AG10803 (cell line): ENCODE data around the gene CEPT1.
A peak's percentile ranks its signal among the peaks of the same experiment; 100 is the strongest.

Source experiments
- DNase-seq: peaks from one replicate; pipeline ENCODE4 v3.0.0; 2010; ENCODE audit warnings: low read depth
- H3K4me3 ChIP-seq: 2 replicates; pipeline ENCODE4 v1.5.1; 2011; ENCODE audit warnings: mild to moderate bottlenecking, low read length, control low read depth
- TF ChIP-seq, protein P1 (sequence below): conservative IDR thresholded peaks from 2 replicates; pipeline ENCODE4 v1.5.1; 2011; ENCODE audit warnings: mild to moderate bottlenecking, low read length, control low read depth, inconsistent platforms

CEPT1 gene

DNA sequence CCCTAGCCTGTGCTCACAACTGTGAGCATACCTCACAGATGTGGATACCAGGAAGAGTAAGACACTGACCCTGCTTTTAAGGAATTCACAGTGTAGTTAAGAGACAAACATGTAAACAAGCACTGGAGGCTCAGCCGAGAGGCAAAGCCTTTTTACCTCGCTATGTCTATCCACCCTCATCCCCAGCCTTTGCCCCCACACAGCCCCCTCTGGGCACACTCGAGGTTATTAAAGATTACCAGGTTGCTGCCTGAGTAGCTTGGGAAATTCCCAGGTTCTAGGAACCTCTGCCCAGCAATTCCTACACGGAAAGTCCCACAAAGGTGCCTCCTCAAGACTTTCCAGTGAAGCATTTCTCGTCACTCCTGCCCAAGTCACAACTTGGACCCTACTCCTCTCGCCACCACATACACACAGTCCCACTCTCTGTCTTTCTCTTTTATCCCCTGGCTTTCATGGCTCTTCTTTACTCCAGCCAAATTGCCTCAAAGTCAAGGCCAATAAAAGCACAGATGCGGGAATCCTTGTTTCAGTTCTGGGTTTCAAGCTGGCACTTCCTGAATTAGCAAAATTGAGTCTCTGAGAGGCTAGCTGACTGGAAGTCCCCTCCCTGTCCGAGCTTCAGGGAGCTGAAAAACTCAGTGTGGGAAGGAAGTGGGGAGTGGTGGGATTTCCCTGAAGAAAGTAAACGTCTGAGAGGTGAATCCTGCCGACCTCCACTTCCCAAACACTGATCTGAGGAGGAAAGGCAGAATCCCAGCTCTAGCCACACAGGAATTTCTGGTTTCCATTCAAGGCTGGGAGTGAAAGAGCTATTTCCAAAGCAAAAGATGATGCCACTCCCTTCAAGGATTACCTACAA is 52.9 kb downstream of the CEPT1 start:
- no peak overlapping the region for H3K4me3 ChIP-seq
- peak; percentile 31 for DNase-seq
- TF ChIP-seq, protein P1, sequence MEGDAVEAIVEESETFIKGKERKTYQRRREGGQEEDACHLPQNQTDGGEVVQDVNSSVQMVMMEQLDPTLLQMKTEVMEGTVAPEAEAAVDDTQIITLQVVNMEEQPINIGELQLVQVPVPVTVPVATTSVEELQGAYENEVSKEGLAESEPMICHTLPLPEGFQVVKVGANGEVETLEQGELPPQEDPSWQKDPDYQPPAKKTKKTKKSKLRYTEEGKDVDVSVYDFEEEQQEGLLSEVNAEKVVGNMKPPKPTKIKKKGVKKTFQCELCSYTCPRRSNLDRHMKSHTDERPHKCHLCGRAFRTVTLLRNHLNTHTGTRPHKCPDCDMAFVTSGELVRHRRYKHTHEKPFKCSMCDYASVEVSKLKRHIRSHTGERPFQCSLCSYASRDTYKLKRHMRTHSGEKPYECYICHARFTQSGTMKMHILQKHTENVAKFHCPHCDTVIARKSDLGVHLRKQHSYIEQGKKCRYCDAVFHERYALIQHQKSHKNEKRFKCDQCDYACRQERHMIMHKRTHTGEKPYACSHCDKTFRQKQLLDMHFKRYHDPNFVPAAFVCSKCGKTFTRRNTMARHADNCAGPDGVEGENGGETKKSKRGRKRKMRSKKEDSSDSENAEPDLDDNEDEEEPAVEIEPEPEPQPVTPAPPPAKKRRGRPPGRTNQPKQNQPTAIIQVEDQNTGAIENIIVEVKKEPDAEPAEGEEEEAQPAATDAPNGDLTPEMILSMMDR = no peak

DNA sequence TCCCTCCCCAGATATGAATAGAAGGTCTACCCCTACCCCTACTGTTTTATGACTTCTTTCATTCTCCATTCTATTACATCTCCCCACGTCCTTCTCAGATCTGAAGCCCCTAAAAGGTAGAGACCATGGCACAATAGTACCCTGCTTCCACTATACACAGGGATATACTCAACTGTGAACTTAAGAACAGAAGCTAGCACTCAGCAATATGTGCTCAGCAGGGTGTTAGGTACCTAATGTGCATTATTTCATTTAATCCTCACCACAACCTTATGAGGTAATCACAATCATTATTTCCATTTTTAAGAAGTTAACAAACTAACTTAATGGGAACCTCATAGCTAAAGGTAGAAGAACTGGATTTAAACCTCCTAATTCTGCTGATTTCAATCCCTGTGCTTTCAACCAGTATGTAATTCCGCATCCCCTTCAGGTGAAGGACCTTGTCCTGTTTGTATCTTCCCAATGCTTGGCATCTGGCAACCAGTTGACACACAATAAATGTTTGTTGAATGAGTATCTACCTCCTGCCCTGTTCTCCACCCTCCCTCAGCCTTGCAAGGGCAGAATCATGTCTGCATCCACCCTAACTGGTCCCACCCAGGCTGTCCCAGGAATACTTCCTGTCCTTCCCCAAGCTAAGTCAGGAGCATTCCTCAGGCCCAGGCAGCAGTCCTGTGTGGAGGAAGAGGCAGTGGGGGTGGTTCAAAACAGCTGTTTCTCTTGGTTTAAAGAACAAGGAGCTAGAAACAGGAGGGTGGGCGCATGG is 53.9 kb downstream of the CEPT1 start:
- peak; percentile 33 for DNase-seq
- TF ChIP-seq, protein P1 = no peak
- no peak overlapping the region for H3K4me3 ChIP-seq

DNA sequence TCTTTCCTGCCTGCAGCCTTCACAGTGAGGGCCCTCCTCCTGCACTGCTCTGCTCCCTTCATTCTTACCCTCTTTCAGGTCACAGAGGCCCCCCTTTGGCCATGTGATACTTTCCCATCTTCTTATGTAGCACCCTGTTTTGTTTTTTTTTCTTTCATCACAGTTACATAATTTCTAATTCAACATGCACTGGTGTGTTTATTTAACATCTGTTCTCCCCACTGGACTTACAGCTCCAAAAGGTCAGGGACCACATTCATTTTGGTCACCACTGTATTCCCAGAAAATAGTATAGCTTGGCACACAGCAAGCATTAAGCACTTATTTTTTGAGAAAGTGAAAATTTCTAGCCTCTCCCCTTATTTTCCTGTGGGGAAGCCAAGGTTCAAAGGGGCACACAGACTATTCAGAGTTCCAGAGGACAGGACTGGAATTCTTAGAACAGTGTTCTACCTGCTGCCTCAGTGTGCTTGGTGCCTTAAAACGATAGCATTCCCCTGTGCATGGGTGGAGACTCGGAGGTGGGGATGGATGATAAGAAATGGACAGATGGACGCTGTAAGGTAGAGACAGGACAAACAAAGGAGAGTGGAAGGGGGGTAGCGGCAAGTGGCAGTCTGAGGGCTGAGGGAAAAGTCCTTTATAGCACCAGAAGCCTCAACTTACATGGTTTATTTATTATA is 55.1 kb downstream of the CEPT1 start:
- no peak for DNase-seq
- TF ChIP-seq, protein P1 = no peak
- H3K4me3 ChIP-seq = no peak overlapping the region

DNA sequence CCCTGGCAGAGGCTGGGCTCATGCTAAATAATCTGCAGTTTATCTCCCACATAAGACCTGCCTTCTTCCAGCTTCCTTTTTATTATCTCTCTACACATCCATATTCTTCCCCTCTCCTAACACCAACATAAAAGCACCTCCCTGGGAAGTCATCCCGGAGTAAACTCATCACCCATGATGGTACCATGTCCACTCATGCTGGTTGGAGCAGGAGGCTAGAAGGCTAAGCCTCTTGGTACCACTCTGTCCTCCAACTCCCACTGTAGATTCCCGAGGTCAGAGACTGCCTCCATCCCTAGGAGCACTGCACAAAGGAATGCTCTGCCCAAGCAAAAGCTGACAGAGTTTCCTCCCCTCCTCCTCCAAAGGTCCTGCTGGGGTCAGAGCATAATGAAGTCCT is 56.2 kb downstream of the CEPT1 start:
- H3K4me3 ChIP-seq = no peak overlapping the region
- TF ChIP-seq, protein P1 = no peak
- DNase-seq = no peak

DNA sequence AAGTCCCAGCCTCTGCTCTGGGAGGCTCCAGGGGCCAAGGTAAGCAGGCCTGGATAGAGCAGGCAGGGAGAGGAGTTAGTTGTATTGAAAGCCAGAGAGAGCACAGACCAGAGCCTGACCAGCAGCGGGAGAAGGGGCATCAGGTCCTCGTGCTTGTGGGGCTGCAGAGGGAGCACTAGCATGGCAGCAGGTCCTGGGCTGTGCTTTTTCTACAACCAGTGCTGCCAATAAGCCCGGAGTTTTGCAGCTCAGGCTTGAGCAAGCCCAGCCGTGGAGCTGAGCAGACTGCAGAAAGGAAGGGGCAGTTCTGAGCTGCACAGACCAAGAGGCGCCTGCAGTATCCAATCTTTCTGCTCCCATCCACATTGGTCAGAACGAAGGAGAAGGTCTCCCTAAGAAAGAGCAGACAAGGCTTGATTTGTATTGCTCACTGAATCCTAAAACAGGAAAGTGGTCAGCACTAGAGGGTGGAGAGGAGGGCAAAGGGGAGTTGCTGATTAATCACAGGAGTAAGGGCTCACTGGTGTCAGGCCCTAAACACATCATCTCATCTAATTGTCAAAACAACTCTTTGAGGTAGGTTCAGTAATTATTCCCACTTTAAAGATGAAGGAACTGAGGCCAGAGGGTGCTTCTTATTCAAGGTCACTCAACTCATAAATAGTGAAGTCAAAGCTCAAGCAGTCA is 57.7 kb downstream of the CEPT1 start:
- no peak overlapping the region for H3K4me3 ChIP-seq
- peak; percentile 27 for DNase-seq
- TF ChIP-seq, protein P1 = peak; percentile 44

DNA sequence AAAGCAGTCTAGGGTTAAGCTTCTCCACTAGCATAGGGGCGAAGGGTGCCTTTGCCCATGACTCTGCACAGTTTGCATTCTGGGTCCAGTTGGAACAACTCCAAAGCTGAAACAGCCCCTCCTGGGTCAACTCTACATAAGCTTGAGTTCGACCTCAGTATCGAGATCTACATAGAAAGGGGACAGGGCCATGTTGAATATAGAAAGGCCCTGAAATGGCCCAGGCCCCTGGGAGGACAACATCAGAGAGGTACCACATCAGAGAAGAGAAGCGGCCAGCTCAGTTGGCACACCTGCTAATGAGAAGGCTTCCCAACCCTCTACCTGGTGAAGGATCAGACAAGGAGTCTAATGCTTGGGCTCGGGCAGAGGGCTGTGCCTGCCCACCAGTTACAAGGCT is 58.8 kb downstream of the CEPT1 start:
- H3K4me3 ChIP-seq = no peak overlapping the region
- DNase-seq = no peak
- TF ChIP-seq, protein P1 = no peak
